ENCODE results near the gene DNAJB8. TPM values are rescaled to one million over a fixed set of nuclear protein-coding genes. Genes with fewer than 3 reads are reported as not detected.

Gene DNAJB8
- total RNA-seq, 4 donors from 2014 or later: not detected

DNA sequence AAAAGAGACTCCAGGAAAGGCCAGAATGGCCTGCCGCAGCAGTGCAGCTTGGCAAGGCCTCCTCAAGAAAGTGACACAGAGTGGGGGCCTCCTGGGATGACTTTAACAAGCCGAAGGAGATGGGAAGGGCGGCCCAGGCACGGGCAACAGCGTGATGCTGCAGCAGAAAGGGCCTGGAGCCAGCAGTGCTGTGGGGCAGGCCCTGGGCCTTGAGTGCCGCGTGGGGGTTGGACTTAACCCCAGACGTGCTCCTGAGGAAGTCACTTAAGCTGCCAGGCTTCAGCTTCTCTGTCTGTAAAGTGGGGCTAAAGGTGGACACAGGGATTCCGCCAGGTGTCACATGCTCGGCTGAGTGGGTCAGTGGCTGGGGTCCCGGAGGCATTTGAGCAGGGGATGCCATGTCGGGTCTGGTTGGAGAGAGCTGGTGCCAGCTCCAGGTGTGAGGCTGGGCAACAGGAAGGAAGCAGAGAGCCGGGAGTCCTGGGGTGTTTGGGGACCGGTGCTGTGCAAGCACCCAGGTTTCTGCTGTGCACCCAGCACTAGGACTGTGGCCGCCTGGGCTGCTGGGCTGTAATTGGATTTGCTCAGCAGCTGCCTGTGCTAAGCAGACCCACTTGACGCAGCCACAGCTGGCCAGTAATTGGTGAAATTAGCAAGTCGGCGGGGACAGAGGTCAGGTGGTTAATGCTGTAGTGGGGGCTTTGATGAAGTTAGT lies 7.8 kb downstream of the DNAJB8 start:
- H3K9me3 ChIP-seq: no peaks in the 10 kb centered on the region
- no peak overlapping the region for H3K27ac ChIP-seq
- DNase-seq (ENCODE audit: low spot score in 2 of 2): no peak
- H3K27me3 ChIP-seq: peaks cover 0 to 17% of the 10 kb centered on the region in 2 donors
- no peak overlapping the region for H3K4me3 ChIP-seq
- no peaks in the 10 kb centered on the region for H3K4me1 ChIP-seq
- TF ChIP-seq POLR2A (IDR thresholded peaks at IDR 0.05): no peak
- TF ChIP-seq, protein P1, sequence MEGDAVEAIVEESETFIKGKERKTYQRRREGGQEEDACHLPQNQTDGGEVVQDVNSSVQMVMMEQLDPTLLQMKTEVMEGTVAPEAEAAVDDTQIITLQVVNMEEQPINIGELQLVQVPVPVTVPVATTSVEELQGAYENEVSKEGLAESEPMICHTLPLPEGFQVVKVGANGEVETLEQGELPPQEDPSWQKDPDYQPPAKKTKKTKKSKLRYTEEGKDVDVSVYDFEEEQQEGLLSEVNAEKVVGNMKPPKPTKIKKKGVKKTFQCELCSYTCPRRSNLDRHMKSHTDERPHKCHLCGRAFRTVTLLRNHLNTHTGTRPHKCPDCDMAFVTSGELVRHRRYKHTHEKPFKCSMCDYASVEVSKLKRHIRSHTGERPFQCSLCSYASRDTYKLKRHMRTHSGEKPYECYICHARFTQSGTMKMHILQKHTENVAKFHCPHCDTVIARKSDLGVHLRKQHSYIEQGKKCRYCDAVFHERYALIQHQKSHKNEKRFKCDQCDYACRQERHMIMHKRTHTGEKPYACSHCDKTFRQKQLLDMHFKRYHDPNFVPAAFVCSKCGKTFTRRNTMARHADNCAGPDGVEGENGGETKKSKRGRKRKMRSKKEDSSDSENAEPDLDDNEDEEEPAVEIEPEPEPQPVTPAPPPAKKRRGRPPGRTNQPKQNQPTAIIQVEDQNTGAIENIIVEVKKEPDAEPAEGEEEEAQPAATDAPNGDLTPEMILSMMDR (IDR thresholded peaks at IDR 0.05): no peak
- TF ChIP-seq EP300 (IDR thresholded peaks at IDR 0.05): no peak
- WGBS, 2 donors: 74 to 77% methylated on average over 18 of the region's 18 CpGs
- H3K36me3 ChIP-seq: no peaks in the 10 kb centered on the region

- DNase-seq (ENCODE audit: low spot score in 2 of 2): no peak
- Histone ChIP-seq H3K27ac (no peak overlapping the region), H3K36me3 (no peaks in the 10 kb centered on the region), H3K9me3 (no peaks in the 10 kb centered on the region), H3K27me3 (peaks cover 0 to 18% of the 10 kb centered on the region in 2 donors), H3K4me3 (no peak overlapping the region), H3K4me1 (no peaks in the 10 kb centered on the region)
- WGBS, 2 donors: 63 to 77% methylated on average over 12 of the region's 12 CpGs
- TF ChIP-seq EP300 (IDR thresholded peaks at IDR 0.05): no peak
Measured at GRCh38 chr3:128457937-128458336, 8.8 kb downstream of the DNAJB8 start.

DNA sequence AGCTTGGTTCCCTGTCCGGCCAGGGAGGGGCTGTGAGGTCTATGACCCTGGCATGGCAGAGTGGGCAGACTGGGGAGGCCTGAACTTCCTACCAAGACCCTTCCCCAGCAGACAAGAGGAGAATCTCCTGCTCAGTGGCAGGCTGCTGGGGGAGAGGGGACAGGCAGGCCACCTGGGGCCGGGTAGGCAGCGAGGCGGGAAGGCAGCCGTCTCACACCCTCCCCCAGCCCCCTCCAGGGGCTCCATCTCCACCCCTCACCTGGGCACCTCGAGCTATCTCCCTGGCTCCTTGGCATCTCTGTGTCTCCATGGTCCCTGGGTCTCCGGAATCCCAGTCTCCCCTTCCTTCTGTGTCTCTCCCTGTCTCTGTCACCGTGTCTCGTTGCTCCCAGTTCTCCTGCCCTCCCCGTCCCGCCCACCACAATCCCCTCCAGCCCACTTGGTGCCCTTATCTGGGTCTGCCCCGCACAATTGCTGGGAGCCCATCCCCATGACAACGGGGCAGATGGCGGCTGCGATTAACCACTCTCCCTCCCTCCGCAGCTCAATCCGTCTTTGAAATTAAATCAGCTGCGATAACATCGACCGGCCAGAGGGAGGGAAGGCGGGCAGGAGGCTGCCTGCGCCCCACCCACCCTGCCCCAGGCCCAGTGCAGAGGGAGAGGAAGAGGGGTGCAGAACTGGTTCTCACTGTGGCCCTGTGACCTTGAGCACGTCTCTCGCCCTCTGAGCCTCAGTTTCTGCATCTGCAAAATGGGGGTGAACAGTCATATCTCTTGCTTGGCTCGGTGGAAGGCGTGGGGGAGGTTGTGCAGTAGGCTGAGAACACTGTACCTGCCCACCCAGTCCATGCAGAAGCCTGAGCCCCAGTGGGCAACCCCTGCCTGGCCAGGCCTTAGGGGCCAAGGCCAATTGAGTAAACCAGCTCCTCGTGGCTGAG lies 9.6 kb downstream of the DNAJB8 start:
- Histone ChIP-seq H3K27ac (no peak overlapping the region), H3K36me3 (no peaks in the 10 kb centered on the region), H3K27me3 (peaks cover 0 to 18% of the 10 kb centered on the region in 2 donors), H3K4me3 (no peak overlapping the region), H3K9me3 (no peaks in the 10 kb centered on the region), H3K4me1 (no peaks in the 10 kb centered on the region)
- no peak for DNase-seq (ENCODE audit: low spot score in 2 of 2)
- TF ChIP-seq, protein P1 (IDR thresholded peaks at IDR 0.05): no peak
- WGBS, 2 donors: 44 to 52% methylated on average over 26 to 27 of the region's 27 CpGs

GRCh38 chr3:128455786-128456748 lies 10.6 kb downstream of the DNAJB8 start:
- Histone ChIP-seq H3K36me3 (no peaks in the 10 kb centered on the region), H3K4me3 (no peak overlapping the region), H3K4me1 (no peaks in the 10 kb centered on the region), H3K27me3 (peaks cover 0 to 18% of the 10 kb centered on the region in 2 donors), H3K27ac (no peak overlapping the region), H3K9me3 (no peaks in the 10 kb centered on the region)
- TF ChIP-seq, protein P1 (IDR thresholded peaks at IDR 0.05): no peak
- no peak for DNase-seq (ENCODE audit: low spot score in 2 of 2)
- WGBS, 2 donors: 69 to 76% methylated on average over 12 to 16 of the region's 16 CpGs

- Histone ChIP-seq H3K4me1 (no peaks in the 10 kb centered on the region), H3K4me3 (no peak overlapping the region), H3K36me3 (no peaks in the 10 kb centered on the region), H3K27me3 (peaks cover 0 to 23% of the 10 kb centered on the region in 2 donors), H3K27ac (no peak overlapping the region), H3K9me3 (no peaks in the 10 kb centered on the region)
- TF ChIP-seq POLR2A (IDR thresholded peaks at IDR 0.05): no peak
- TF ChIP-seq, protein P1 (IDR thresholded peaks at IDR 0.05): no peak
- no peak for TF ChIP-seq EP300 (IDR thresholded peaks at IDR 0.05)
- DNase-seq (ENCODE audit: low spot score in 2 of 2): no peak
- 77 to 85% methylated on average over 5 of the region's 5 CpGs for WGBS, 2 donors
Measured at GRCh38 chr3:128455116-128455515, 11.6 kb downstream of the DNAJB8 start.
